GM18909 (cell line): ENCODE data around the gene FN1.

ENCODE experiments used
- ATAC-seq: cut with Tn5 transposase; IDR thresholded peaks from one replicate; pipeline ENCODE4 v1.9.1; 2021; ENCODE audit warnings: mild to moderate bottlenecking; ENCODE audit not compliant: unreplicated experiment, poor library complexity

Gene FN1

GRCh38 chr2:215442401-215442787 lies 6.5 kb upstream of the FN1 start:
- ATAC-seq = no peak

- no peak for ATAC-seq
Observed at GRCh38 chr2:215441560-215442400, 5.9 kb upstream of the FN1 start.

GRCh38 chr2:215439980-215440512 lies 4.2 kb upstream of the FN1 start:
- no peak for ATAC-seq

- ATAC-seq = no peak
Observed at GRCh38 chr2:215439404-215439803, 3.5 kb upstream of the FN1 start.

GRCh38 chr2:215437614-215438013 lies 1.7 kb upstream of the FN1 start:
- no peak for ATAC-seq

GRCh38 chr2:215436705-215437565 lies 1.1 kb upstream of the FN1 start:
- ATAC-seq = peak; percentile 38

- peak; percentile 31 for ATAC-seq
Observed at GRCh38 chr2:215435280-215435869, 493 bp downstream of the FN1 start.

GRCh38 chr2:215434447-215435279 lies 1.2 kb downstream of the FN1 start:
- ATAC-seq = no peak

- no peak for ATAC-seq
Observed at GRCh38 chr2:215432759-215433594, 2.9 kb downstream of the FN1 start.

GRCh38 chr2:215431778-215432758 lies 3.8 kb downstream of the FN1 start:
- no peak for ATAC-seq

GRCh38 chr2:215431290-215431689 lies 4.6 kb downstream of the FN1 start:
- ATAC-seq = no peak

- ATAC-seq = no peak
Observed at GRCh38 chr2:215430528-215431187, 5.2 kb downstream of the FN1 start.

GRCh38 chr2:215429424-215429823 lies 6.4 kb downstream of the FN1 start:
- no peak for ATAC-seq

- ATAC-seq = no peak
Observed at GRCh38 chr2:215428060-215428910, 7.6 kb downstream of the FN1 start.

GRCh38 chr2:215427585-215427984 lies 8.3 kb downstream of the FN1 start:
- ATAC-seq = no peak

GRCh38 chr2:215425021-215425782 lies 10.7 kb downstream of the FN1 start:
- ATAC-seq = no peak
